Limb (tissue), 2 donors: ENCODE results near the gene ABLIM1.
"Not testable (repeated sequence)": the region's sequence is repeated elsewhere in the genome, so short reads cannot be mapped to it uniquely, and the experiment has no call there.

Source experiments
- DNase-seq, 2 donors: peaks; one replicate each; pipeline ENCODE4 v3.0.0-alpha.2; 2016; ENCODE audit errors: extremely low spot score in 2 of 2

The ABLIM1 gene

GRCh38 chr10:114658175-114658574 lies at the start of gene ABLIM1:
ABLIM1 (minus strand) TSS chr10:114658275; CDS start chr10:114658200, 75 bp downstream.
- no peak for DNase-seq

- DNase-seq: no peak
These were observed 48.5 kb upstream of the ABLIM1 start for GRCh38 chr10:114706458-114707055.

GRCh38 chr10:114704679-114705078 lies 46.6 kb upstream of the ABLIM1 start:
- no peak for DNase-seq

GRCh38 chr10:114703377-114704107 lies 45.5 kb upstream of the ABLIM1 start:
- DNase-seq: no peak

GRCh38 chr10:114698271-114699061 lies 40.4 kb upstream of the ABLIM1 start:
- no peak for DNase-seq

- no peak for DNase-seq
These were observed 39.1 kb upstream of the ABLIM1 start for GRCh38 chr10:114697061-114697598.

- not testable (repeated sequence) for DNase-seq
These were observed 38.2 kb upstream of the ABLIM1 start for GRCh38 chr10:114696301-114696700.

GRCh38 chr10:114694752-114695151 lies 36.7 kb upstream of the ABLIM1 start:
- DNase-seq: no peak

GRCh38 chr10:114694062-114694461 lies 36.0 kb upstream of the ABLIM1 start:
- DNase-seq: no peak

GRCh38 chr10:114691442-114691941 lies 33.4 kb upstream of the ABLIM1 start:
- no peak for DNase-seq

GRCh38 chr10:114688786-114689185 lies 30.7 kb upstream of the ABLIM1 start:
- no peak for DNase-seq

- no peak for DNase-seq
These were observed 29.4 kb upstream of the ABLIM1 start for GRCh38 chr10:114687459-114687858.

GRCh38 chr10:114686013-114686412 lies 27.9 kb upstream of the ABLIM1 start:
- no peak for DNase-seq

- DNase-seq: no peak
These were observed 27.4 kb upstream of the ABLIM1 start for GRCh38 chr10:114685456-114685855.

- peak in 1 of 2 donors; percentile 71 for DNase-seq
These were observed 26.7 kb upstream of the ABLIM1 start for GRCh38 chr10:114684822-114685209.

GRCh38 chr10:114684084-114684821 lies 26.2 kb upstream of the ABLIM1 start:
- peak; percentile 63 to 65 for DNase-seq

- no peak for DNase-seq
These were observed 25.5 kb upstream of the ABLIM1 start for GRCh38 chr10:114683593-114683992.

GRCh38 chr10:114683162-114683561 lies 25.1 kb upstream of the ABLIM1 start:
- no peak for DNase-seq

- no peak for DNase-seq
These were observed 24.5 kb upstream of the ABLIM1 start for GRCh38 chr10:114682532-114682931.

- DNase-seq: no peak
These were observed 24.0 kb upstream of the ABLIM1 start for GRCh38 chr10:114682121-114682520.

GRCh38 chr10:114681542-114681941 lies 23.5 kb upstream of the ABLIM1 start:
- DNase-seq: no peak
